Eye (tissue), 1 donor: ENCODE results near the gene ATG14.
"Not testable (repeated sequence)": the region's sequence is repeated elsewhere in the genome, so short reads cannot be mapped to it uniquely, and the experiment has no call there.

Source experiments
- DNase-seq: peaks from one replicate; pipeline ENCODE4 v3.0.0-alpha.2; 2015

ATG14 gene

GRCh38 chr14:55386037-55386808 is 25.4 kb downstream of the ATG14 start:
- no peak for DNase-seq

- DNase-seq: no peak
These were observed 27.1 kb downstream of the ATG14 start for GRCh38 chr14:55384536-55384935.

DNA sequence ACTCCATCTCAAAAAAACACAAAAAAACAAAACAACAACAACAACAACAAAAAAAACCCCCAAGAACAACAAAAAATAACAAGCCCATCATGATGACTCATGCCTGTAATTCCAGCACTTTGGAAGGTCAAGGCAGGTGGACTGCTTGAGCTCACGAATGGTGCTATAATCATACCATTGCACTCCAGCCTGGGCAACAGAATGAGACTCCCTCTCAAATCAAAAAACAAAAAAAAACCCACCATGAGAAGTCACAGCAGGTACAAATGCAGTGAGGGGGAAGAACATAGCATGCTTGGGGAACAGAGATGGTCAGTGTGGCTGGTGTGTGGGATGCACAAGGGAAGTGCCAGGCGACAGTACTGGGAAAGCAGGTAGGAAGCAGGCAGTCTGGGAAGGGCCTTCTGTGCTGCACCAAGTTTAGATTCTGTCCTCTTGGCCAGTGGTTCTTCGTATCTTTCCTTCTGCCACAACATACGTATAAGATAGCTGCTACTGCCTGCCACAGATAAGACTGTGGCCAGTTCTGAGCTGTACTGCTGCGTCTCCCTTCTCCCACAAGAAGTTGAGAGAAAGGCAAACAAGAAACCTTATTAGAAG is 28.0 kb downstream of the ATG14 start:
- no peak for DNase-seq

GRCh38 chr14:55383056-55383466 is 28.6 kb downstream of the ATG14 start:
- not testable (repeated sequence) for DNase-seq

GRCh38 chr14:55382483-55382882 is 29.1 kb downstream of the ATG14 start:
- no peak for DNase-seq

DNA sequence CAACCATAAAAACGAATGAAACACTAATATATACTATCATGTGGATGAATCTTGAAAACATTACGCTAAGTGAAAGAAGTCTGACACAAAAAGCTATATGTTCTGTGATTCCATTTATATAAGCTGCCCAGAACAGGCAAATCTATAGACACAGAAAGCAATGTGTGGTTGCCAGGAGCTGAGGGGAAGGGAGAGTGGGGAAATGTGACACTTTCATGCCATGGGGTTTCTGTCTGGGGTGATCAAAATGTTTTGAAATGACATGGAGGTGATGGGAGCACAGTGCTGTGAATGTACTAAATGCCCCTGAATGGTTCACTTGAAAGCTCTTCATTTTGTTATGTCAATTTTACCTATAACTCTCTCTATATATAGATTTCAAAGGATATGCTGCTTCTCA is 30.1 kb downstream of the ATG14 start:
- no peak for DNase-seq

DNA sequence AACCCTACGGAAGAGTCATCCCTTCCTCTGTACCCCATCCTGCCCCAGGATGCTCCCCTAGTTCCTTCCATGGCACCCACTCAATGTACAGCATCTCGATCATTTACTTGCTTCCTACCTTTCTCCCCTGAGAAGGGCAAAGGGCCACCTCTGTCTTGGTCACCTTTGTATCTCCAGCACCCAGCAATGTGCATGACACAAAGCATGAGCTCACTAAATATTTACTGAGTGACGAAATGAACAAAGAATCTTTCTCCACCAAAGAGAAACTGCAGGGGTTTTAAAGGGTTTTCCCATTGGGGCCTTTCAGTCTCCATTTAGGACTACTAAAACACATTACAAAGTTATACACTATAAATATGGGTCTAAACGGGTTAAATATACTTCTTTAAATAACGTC is 30.6 kb downstream of the ATG14 start:
- DNase-seq: no peak

DNA sequence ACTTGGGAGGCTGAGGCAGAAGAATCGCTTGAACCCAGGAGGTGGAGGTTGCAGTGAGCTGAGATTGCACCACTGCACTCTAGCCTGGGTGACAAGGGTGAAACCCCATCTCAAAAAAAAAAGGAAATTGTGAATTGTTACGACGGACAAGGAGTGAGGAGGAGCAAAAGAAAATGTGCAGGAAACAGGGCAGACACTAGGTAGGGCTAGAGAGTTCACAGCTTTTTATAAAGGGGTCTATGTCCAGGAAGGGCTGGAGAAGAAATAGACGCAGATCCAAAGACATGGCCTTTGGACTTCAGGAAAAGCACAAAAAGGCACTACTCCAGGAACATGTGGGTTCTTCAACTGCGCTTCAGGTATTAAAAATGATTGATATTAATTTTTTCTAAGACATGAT is 34.4 kb downstream of the ATG14 start:
- no peak for DNase-seq

- DNase-seq: no peak
These were observed 36.9 kb downstream of the ATG14 start for GRCh38 chr14:55374771-55375170.

DNA sequence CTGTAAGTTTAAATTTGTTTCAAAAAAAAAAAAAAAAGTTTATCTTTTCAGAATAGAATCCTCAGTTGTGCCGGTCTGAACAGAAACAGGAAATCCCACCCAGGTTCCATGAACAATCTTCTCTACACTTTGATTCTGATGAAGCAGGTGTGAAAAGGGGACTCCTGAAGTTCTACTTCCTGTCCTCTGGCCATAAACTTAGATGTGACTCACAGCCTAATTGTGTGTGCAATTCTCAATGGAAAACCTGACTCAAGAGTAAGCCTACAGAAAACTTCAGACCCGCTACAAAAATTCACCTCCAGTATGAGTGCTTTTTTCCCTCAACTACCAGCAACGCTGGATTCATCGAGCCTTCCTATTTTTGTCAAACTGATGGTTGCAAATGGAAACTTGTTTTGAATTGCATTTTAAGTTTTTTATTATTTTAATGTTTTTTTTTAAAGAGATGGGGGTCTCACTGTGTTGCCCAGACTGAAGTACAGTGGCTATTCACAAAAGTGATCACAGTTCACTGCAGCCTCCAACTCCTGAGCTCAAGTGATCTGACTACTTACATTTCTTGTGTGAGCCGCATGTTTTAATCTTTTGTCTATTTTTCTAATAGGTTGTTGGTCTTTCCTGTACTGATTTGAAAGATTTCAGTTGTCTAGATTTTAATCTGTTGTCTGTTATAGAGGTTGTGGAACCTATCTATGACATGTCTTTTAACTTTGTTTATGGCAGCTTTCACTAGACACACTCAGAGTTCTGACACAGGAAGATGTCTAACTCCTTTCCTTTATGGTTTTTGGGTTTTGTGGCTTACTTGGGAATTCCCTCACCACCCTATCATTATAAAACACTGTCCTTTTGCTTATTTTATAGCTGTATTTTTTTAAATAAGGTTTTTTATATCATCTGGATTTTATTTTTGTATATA is 37.6 kb downstream of the ATG14 start:
- no peak for DNase-seq

GRCh38 chr14:55372825-55373224 is 38.8 kb downstream of the ATG14 start:
- DNase-seq: no peak

- no peak for DNase-seq
These were observed 39.2 kb downstream of the ATG14 start for GRCh38 chr14:55372423-55372822.

- DNase-seq: no peak
These were observed 40.7 kb downstream of the ATG14 start for GRCh38 chr14:55370883-55371455.

DNA sequence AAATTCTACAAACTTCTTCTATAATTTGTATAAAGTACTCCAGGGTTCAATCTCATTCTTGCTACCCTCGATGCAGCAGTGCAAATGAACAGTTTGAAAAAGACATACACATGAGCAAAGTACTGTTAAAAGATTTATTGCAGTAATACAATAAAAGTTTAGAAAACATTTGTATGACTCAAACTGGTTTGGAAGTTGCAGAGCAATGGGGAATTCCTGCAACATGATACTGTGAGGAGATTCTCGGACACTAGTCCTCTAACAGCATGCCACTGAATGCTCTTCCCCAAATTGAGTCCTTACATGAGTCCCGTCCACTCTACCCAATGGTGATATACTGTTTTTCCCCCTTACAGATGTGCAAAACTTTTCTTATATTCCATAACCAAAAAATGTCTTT is 45.4 kb downstream of the ATG14 start:
- no peak for DNase-seq

DNA sequence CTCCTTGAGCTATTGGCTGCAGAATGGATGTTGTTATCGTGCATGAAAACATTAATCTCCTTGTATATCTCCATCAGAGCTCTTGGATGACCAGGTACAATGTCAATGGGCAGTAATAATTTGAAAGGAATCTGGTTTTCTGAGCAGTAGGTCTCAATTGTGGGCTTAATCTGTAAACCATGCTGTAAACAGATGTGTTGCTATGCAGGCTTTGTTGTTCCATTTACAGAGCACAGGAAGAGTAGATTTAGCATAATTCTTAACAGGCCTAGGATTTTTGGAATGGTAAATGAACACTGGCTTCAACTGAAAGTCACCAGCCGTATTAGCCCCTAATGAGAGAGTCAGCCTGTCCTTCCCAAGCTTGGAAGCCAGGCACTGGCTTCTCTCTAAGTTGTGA is 50.4 kb downstream of the ATG14 start:
- DNase-seq: no peak

DNA sequence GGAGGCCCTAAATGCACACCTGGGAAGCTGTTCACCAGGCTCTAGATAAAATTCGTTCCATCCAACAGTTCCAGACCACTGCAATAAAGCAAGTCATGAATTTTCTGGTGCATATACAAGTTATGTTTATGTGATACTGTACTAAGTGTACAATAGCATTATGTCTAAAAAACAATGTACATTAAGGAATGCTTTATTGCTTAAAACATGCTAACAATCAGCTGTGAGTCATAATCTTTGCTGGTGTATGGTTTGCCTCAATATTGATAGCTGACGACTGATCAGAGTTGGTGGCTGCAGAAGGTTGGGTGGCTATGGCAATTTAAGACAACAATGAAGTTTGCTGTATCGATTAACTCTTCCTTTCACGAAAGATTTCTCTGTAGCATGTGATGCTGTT is 52.3 kb downstream of the ATG14 start:
- no peak for DNase-seq

DNA sequence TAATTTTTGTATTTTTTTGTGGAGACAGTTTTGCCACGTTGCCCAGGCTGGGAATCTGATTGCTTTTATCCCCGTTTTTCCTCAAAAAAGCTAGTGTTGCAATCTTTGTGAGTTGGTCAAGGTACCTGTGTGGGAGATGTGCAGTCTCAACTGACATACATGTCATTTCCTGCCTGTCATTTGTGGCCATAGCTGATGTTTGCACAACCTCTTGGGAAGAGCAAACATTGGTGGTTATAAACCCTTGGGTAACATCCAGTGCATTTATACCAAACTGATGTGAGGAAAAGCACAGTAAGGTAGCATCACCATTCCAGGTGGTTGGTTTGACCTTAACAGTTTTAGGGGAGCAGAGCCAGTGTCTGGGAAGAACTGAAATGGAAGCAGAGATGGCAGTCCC is 54.7 kb downstream of the ATG14 start:
- DNase-seq: no peak

- no peak for DNase-seq
These were observed 55.7 kb downstream of the ATG14 start for GRCh38 chr14:55355922-55356321.

DNA sequence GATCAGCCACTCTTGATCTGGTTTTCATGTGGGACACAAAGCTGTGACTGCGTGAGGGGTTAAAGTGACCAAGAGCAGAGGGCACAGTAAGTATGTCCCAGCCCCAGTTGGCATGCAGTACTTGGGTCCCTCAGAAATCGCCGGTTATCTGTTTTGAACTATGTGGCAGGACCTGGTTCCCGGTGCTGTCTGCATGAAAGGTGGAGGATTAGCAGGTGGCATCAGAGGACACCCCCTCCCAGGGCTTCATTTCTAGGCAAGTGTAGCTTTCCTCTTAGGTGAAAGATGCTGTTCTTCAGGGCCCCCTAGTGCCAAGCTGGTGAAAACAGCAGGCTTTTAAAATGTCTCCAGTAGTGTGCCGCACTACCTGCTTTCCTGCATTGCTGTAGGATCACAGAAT is 57.1 kb downstream of the ATG14 start:
- DNase-seq: peak; percentile 76

- DNase-seq: no peak
These were observed 57.8 kb downstream of the ATG14 start for GRCh38 chr14:55353686-55354467.

DNA sequence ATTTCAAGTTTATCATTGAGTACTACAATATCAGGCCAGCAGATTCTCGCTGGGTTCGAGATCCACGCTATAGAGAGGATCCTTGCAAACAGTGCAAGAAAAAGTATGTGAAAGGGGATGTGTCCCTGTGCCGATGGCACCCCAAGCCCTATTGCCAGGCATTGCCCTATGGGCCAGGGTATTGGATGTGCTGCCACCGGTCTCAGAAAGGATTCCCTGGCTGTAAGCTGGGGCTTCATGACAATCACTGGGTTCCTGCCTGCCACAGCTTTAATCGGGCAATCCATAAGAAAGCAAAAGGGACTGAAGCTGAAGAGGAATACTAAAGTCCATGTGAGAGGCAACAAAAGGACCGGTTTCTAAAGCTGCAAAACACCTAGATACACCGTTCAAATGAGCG is 59.4 kb downstream of the ATG14 start:
- DNase-seq: no peak

GRCh38 chr14:55351111-55351510 is 60.5 kb downstream of the ATG14 start:
- DNase-seq: no peak

- DNase-seq: no peak
These were observed 61.2 kb downstream of the ATG14 start for GRCh38 chr14:55350461-55350860.
